Right forelimb (tissue), 1 donor: ENCODE data around the gene TSSK2.

Source experiments
- DNase-seq: peaks from one replicate; pipeline ENCODE4 v3.0.0-alpha.2; 2018

TSSK2 gene

DNA sequence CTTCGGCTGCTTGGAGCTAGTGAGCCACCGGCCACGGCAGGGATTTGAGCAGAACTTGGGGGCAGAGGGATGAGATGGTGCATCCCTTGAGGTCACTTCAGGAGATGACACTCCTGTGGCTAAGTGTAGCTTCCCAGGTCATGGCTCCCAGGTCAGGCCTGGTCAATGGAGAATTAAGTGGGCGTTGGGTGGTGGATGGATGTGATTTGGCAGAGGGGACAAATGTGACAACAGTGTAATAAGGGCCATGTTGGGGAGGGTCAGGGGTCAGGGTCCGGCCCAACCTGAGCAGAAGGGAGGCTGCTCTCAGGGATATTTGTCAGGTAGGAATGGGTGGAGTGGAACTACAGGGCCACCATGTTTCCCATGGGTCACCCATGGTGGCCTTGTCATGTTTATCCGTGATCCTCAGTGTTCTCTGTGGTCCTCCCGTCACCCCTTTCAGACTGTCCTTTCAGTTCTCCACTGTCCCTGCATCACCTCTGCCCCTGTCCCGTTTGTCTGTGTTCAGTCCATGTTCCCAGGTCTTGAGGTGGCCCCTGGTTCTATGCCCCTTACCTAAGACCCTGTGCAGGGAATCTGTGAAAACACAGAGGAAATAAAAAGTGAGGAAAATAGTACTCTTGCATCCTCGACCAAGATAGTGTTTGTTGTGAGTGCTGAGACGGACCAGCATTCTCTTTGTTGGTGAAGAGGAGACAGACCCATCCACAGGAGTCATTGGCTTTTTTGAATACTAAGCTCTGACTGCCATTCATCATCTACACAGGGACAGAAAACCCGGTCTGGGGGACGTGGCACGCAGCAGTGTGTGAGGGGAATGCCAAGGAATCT lies 41.3 kb downstream of the TSSK2 start:
- no peak for DNase-seq

DNA sequence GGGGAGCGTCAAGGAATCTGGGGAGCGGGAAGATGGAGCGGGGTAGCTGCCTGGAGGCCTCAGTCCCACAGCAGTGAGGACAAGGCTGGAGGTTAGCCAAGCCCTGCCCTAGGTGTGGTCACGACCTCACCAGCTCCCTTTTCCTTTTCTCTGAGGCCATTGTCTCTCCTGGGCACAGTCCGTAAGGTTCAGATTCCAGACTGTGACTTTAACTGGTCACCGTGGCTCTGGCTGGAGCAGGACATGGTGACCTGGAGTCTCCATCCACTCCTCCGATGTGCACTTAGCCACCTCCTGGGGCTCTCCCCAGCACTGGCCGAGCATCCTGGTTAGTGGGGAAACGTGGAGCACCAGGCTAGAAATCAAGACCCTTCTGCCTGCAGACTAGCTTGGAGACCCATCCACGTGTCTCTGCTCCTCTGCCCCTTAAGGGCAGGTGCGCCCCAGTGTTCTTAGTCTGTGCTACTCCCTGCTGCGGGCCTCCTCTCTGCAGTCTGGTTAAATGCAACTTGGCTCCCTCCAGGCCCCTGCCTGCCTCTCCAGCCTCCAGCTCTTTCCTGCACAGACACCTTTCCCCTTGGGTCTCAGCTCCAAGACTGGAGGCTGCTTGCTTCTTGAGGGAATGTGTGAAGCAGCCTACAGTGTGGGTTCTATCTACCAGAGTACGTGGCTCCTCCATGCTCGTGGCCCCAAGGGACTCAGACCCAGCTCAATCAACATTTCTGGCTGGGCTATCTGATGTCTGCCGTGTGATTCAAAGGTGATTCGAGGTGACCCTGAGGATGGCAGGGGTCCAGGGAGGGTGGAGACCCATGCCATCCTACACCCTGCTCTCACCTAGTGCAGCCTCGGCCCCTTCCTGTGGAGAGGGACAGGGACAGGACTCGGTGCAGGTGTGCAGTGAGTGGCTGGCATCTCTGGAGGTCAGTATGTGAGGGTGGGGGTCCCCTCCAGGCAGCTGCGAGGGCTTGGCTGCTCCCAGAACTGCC lies 42.2 kb downstream of the TSSK2 start:
- DNase-seq: no peak

DNA sequence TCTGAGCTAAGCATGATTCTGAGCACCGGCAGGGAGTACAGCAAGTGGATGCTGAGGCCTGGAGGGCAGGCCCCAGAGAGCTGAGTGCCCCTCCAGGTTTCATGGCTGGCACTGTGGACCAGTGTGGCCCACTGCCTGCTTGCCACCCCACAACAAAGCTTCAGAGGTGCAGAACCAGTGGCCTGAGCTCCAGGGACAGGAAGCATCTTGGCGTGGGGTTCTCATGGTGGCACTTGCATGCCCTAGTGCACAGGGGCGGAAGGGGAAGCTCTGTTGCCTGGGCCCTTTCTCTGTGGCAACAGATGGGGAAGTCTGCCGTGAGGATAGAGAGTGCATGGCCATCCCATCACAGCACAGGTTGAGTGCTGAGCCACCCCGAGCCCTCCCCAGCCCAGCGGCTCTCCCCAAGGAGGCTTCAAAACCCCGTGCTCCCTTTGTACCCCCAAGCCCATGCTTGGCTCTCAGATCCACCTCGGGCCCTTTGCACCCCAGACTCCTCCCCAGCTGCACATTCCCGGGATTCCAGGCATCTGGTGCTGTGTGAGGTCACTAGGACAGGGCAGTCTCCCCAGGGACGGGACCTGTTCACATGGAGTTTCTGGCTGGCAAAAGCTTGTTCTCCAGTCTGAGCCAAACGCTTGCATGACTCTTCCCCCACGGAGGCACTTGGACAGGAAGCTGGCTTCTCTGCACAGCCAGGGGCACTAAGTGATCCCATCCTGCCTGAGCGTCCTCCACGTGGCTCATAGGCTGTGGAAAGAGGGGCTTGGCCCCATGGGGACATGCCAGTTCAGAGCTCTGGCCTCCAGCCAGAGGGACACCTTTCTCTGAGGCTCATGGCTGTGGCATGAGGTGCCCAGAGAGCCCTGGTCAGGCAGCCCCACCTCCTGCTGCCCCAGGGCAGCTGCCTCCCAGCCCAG lies 43.3 kb downstream of the TSSK2 start:
- DNase-seq: no peak

DNA sequence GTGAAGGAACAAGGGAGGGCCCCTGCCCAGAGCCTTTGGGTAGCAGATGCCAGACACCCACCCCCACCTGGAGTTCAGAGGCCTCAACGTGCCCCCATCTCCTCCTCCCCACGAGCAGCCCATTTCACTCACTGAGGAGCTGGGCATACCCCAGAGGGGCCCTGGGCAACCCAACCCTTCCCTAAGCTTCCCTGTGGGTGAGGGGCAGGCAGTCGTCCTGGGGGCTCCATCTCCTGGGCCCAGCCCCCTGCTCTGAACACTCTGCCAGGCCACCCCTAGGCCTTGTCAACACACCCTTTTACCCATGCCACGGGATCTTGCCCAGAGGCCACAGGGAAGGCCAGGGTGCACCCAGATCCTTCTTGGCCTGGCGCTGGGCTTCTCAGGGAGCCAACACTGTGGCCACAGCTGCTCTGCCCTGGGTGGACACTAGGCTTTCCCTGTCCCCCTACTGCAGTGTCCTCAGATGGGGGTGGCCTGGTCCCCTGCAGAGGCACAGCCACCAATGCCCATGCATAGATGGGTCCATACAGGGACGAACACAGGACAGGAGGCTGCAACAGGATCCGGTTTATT lies 44.0 kb downstream of the TSSK2 start:
- no peak for DNase-seq

DNA sequence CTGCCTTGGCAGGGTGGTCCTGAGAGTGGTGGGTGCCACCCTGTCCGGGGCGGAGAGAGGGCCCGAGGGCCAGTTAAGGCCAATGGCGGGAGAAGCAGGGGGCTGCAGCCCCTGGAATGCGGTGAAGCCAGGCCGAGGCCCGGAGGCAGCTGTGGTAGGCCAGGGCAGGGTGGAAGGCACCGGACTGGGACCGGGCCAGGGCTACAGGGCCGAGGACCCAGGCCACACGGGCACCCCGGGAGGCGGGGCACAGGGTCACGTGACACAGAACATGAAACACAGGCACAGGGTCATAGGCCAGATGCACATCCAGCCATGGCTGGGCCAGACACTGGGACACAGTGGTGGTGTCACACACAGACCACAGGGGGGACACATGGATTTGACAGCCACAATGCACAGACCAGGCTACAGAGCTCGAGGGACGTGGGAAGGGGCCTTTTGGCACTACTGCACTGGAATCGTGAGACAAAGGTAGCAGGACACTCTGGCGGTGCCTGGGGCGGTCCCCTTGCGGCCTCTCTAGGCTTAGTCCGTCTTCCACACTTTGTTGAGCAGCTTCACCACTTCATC lies 44.6 kb downstream of the TSSK2 start:
- DNase-seq: no peak

DNA sequence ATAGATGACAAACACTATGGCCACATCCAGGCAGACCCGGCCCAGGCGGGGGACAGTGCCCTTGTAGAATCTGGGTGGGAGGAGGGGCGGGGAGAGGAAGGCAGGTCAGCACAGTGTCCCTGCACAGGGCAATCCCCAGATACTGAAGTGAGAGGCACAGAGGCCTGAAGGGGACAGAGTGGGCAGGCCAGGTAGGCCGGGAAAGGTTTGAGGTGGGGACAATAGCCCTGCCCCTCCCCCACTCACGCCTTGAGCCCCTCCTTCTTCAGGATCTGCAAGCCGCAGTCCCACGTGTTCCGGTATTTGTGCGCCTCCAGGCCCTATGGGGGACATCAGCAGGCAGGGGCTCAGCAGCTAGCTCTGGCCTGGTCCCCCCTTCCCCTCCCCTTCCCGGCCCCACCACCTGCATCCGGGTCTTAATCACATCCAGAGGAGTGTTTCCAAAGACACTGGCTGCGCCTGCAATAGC lies 45.1 kb downstream of the TSSK2 start:
- no peak for DNase-seq

DNA sequence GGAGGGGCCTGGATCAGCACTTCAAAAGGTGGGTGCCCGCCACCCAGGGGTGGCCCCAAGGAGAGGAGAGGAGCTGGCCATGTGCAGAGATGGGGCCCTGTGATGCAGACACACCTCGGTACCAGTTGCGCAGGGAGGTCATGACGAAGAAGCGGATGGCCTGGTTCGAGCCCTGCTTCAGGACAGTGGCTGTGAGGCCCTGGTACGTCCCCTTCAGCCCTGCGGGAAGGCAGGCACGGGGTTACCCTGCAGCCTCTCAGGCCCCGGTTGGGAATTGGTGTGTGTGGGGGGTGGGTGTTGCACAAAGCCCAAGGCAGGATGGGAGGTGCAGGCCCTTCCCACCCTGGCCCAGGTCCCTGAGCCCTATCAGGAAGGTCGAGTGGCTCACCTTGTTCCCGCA lies 45.6 kb downstream of the TSSK2 start:
- no peak for DNase-seq

DNA sequence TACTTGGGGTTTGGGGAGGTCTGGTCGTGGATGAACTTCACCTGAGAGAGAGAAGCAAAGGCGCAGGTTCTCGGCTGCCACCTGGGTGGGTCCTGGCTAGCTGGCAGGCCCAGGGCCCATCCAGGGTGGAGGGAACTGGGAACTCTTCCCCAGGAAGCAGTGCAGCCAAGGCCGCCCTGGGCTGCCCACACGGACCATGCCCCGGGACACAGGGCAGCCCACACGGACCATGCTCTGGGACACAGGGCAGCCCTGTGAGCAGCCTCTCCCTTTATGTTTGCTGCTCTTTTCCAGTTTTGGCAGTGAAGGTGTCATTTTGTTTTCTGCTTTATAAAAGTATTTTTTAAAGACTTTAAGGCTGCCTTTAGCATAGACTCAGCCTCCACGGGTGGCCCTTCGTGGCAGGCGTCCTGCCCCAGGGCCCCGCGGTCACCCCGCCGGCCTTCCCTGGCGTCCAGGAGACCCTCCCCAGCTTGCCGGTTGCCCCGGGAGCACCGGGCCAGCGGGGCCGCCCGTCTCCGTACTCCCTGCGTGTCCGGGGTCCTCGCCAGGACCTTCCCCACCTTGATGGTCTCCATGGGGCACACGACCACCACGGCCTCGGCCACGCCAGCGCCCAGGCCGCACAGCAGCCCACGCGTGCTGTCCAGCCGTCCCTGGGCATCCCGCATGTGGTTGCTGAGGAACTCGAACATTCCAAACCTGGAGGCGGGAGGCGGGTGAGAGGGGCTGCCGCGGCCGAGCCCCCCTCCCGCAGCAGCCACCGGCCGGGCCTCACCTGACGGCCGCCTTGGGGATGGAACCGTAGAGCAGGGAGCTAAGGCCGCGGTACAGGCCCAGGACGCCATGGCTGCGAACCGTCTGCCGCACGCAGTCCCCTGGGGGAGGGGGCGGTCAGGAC lies 46.3 kb downstream of the TSSK2 start:
- DNase-seq: no peak

DNA sequence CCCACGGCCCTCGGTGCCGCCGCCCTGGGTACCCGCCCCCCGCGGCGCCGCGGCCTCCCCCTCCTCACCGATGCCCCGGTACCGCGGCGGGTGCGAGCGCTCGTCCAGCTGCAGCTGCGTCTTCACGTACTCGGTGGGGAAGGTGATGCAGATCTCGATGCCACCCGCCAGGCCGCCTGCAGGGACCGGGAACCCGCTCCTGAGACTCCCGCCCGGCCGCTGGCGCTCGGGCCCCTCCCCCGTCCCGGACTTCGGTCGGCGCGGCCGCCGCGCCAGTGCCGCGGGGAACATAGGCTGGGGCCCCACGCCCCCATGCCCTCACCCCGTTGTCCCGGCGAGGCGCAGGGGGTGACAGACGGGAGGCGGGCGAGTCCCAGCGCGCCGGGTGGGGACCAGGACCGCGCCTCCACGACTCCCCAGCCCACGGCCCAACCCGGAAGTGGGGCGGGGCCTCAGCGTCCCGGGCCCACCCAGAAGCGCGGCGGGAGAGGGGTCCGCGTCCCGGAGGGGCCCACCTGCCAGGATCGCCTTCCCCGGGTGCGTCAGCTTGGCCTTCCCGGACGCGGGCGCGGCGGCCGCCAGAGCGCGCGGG lies 47.1 kb downstream of the TSSK2 start:
- DNase-seq: peak; percentile 82

DNA sequence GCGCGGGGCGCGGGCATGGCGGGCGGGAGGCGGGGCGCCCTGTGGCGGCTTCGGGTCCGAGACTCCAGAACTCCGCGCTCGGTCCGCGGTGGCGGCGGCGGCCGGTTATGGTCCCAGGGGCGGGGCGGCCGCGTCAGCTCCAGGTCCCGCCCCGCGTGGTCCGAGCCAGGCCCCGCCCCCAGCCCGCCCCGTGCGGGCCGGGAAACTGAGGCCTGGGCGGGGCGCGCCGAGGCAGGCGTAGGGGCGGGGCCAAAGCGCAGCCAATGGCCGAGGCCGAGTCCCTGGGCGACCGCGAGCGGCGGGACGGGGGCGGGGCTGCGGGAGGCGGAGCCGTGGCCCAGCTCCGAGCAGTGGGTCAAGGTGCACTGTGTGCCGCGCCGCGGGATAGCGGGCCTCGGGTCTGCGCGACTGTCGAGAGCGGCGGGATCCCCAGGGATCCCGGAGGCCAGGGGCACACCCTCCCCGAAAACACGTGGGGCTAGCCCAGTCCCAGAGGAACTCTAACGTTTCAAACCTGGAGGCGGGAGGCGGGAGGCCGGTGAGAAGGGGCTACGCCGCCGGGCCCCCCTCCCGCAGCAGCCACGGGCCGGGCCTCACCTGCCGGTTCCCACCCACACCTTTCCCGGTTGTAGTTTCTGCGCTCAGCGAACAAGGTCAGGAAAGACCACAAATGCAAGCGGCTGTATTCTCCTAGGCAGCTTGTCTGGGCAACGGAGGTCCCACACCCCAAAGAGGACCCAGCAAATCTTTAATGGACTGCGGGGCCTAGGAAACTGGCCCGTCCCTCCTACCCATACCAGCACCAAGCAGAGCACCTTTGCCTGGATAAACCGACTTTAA lies 47.8 kb downstream of the TSSK2 start, which contains the start of gene SLC25A1:
SLC25A1 (minus strand) TSS at position 80 of the 840 bp plus-strand sequence; CDS start at position 17, 63 bp downstream.
- DNase-seq: peak; percentile 89

DNA sequence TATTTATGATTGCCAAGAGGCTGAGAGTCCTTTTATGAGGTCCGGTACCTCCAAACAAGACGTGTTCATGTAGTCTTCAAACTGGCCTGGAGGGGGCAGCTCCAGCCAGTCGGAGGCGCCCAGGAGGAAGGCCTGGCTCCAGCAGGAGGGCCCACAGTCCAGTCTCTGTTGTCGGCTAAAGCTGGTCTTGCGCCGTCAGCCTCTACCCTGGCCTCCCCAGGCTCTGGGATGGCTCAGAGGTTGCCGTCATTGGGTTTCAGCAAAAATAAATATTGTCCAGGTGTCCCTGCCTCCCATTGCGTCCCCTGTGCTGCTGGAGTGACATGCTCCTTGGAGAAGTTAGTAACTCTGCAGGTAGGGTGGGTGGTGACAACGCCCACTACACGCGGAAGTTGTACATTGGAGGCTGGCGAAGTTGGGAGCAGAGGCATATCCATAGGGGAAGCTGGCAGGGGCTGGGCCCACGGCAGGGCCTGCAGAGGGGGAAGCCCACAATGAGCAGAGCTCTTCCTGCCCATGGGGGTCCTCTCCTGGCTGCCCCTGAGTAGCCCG lies 48.5 kb downstream of the TSSK2 start:
- DNase-seq: peak; percentile 79

DNA sequence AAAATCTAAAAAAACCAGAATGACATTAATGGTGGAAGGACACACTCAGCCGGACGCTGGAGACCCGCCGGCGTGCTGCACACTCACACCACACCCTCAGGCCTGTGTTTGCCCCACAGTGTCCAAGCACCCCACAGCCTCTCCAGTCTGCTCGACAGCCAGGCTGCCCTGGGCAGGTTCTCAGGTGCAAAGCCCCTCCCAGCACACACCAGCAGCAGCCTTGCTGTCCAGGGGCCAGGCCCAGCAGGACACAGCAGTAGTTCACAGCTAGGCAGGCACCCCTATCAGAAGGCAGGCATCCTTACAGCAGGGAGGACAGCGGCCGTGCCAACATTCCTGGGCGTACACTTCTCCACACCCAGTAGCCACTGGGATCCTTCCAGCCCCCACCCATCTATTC lies 49.1 kb downstream of the TSSK2 start:
- DNase-seq: no peak

DNA sequence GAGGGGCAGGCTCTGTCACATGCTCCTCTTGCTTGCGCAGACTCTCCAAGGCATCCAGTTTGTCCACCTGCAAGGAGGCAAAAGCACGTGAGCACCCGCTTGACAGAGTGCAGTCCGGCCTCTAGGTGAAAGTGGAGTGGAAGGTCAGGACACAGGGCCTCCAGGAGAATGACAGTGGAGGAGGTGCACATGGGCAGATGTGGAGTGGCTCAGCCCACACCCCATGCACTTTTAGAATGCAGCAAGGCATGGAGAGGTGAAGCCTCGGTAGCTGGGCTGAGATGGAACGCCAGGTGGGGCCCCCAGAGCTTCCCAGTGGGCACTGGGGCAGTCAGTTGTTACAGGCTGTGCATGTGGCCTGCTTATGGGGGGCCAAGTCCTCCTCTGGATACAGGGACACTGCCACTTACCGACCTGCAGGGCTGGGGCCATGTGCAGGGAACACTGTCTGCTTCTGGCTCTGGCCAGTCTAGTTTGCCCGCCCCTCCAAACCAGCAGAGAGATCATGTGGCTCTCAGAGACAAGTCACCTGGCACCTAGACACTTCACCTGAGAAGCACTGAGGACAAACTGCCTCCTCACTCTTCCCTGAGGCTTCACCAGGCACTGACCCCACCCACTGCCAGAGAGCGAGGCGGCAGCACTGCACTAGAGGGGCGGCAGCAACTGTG lies 49.8 kb downstream of the TSSK2 start:
- no peak for DNase-seq

DNA sequence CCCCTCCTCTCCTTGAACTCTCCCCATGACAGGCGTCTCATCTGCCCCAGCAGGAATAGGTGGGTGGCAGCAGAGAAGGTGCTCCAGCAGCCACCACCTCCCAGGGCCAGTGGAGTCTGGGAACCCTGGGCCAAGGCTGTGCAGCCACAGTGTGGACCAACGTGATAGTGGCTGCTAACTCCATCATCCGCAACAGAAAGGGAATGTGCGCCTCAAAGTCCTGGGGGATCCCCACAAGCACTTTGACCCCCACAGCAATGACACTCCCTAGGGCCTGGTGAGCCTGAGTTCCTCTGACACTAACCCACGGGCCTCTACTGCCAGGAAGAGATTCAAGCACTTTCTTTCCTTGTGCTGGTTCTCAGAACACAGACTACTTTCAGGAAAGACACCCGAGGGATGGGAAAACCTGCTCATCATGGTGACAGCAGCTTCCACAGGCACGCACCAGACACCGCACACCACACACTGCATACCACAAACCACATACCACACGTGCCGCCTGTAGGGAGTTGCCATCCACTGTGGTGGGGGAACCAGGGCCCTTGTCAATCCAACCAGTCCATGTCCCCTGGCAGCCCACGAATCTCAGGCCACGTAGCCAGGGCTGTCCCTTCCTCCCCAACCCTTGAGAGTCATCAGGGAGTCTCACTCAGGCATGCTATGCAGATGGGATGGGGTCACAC lies 50.8 kb downstream of the TSSK2 start:
- no peak for DNase-seq
